ENCODE results near the gene TAS2R1.
"Not testable (repeated sequence)": the region's sequence is repeated elsewhere in the genome, so short reads cannot be mapped to it uniquely, and the experiment has no call there.

The TAS2R1 gene

DNA sequence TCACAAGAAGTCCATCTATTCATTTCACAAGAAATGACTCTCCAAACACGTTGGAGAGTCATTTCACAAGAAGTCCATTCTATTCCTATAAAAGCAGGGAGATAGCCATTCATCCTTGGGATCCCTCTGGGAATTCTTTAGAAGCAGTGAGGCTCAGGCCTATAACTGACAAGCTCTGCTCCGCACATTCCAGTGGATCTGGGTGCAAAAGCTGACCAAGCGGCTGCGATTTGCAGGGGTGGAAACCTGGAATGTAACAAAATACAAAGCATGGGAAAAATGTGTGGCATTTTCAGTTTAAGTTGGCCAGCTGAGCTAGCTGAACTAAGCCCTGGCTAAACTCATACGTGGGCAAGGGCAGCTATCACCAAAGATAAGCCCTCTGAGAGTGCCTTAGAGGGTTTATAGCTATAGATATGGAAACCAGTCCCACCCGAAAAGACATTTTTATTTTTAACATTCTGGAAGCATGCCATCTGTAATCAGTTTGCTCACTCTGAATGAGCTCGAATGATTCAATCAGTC is 8.7 kb downstream of the TAS2R1 start:
- no peak for DNase-seq

DNA sequence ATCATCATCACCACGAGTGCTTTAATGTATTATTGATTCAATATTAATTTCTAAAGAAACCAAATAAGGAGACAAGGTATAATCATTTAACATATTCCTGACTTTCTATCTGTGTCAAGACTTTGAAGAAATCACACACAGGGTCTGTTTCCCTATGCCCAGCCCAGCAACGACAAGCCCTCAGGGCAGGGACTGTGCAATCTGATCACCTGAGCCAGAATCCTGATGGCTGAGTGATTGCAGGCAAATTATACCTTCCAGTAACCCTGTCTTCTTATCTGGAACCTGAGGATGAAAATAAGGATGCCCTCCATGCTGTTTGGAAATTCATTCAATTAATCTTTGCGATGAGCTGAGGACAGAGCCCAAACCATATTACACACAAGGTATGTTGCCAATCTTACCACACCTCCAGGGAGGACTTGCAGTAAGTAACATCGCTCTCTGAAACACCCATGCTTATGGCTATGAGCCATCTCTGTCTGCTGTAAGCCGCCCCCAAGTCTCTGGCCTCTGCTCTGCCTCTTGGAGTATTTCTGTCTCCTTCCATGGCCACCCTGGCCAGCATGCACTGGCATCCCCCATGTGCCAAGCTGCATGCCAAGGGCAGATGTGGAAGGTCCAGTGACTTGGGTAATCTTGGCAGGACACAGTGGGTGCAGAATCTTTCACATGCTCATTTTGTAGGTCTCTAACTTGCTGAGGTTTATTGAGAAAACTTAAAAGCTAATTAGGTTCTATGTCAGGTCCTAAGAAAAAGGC is 10.6 kb downstream of the TAS2R1 start:
- DNase-seq: no peak

DNA sequence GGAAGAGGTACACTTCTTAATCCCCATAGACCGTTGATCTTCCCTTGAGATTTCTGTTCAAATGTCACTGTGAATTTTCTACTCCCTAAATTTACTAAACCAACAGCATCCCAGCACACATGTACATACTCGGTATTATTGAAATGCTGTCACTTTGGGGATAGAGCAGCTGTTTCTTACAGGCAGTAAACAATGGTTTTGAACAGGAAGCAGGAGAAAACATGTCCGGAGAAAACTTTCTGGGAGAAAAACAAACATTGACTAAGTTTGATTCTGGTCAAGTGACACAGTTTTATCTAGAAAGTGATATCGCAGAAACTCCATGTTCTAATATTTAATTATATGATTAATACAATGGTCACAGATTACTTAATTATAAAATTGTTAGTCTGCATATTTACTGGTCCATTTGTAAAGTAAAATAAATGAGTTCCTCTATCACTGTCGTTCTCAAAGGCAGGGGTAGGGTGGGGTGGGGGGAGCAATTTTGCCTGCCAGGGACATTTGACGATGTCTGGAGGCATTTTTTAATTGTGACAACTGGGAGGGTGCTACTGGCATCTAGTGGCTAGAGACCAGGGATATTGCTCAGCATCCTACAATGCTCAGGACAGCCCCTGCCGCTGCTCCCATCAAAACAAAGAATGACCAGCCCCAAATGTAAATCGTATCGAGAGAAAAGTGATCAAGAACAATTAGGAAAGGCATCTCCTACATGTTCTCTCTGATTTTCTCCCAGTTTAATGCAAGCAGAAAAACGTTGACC is 12.2 kb downstream of the TAS2R1 start:
- no peak for DNase-seq

- DNase-seq: no peak
Observed at GRCh38 chr5:9617221-9617620, 12.9 kb downstream of the TAS2R1 start.

DNA sequence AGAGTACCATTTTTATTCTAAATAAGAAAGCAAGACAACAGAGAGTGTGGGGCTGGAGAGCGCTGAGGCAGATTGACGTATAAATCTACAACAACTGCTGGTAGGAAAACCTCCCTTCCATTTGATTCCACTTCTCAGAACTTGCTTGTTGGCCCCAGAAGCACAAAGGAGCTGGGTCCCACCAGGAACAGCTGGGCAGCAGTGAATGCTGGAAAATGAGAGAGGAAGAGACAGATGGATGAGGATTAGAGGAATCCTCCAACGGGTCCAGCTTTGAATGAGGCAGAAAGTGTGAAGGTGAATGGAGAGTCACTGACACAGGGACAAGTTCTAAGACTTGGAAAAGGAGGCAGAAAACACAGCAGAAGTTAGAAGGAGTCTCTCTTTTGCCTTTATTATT is 14.8 kb downstream of the TAS2R1 start:
- DNase-seq: no peak

DNA sequence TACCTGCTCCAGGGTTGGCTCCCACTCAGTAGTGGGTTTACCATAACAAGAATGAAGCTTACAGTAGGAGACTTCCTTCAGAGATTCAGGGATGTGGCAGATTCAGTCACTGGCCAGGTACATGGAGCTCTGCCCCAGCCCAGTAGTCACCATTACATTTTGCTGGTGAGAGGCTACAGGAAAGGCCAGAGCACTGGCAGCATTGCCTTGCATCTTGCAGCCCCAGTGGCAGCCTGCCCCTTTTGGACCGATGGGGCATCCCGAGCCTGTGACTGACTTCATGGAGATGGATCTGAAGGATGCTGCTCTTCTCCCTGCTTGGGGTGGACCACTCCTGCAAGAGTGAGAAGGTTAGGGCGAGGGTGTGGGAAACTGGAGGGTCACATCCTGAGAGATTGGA is 16.8 kb downstream of the TAS2R1 start:
- DNase-seq: no peak

- DNase-seq: no peak
Observed at GRCh38 chr5:9610969-9611368, 19.2 kb downstream of the TAS2R1 start.

GRCh38 chr5:9610364-9610763 is 19.8 kb downstream of the TAS2R1 start:
- no peak for DNase-seq

GRCh38 chr5:9608093-9608492 is 22.1 kb downstream of the TAS2R1 start:
- DNase-seq: no peak

- no peak for DNase-seq
Observed at GRCh38 chr5:9605041-9605838, 24.9 kb downstream of the TAS2R1 start.

DNA sequence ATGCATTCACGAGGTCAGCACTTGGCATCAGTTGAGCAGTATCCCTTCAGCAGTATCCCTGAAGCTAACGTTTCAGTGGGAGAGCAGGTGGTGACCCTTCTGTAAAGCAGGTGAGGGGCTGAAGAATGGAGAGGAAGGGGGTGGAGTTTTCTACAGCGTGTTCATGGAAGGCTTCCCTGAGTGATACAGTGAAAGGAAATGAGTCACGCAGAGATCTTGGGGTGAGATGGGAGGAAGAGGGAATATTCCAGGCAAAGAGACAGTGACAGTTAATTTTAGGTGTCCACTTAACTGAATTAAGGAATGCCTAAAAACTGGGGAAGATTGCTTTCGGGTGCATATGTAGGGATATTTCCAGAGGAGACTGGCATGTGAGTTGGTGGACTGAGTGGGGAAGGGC is 25.7 kb downstream of the TAS2R1 start:
- no peak for DNase-seq

DNA sequence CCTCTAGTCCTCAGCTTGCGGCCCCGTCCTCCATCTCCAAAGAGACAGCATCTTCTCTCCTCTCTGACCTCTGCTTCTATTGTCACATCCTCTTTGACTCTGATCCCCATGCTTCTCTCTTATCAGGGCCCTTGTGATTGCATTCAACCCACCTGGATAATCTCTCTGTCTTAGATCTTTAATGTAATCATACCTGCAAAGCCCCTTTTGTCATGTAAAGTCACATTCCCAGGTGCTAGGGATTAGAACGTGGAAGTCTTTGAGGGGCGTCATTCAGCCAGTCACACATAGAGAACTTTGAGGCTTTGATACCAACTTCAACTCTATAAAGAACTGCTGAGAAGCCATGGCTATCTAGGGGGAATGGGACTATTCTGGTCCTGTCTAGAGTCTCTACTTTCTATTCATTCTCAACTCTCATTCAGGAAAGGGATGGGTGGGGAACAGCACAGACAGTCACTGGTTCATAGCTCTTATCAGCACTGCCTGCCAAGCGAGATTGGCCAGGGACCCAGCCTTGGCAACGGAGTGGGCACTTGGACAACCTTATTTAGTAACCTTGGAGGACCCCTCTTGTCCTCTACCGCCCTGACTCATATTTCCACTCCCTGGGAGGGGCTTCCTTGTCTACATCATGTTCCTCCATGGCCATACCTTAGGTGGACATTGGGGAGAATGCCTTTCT is 29.0 kb downstream of the TAS2R1 start:
- no peak for DNase-seq

DNA sequence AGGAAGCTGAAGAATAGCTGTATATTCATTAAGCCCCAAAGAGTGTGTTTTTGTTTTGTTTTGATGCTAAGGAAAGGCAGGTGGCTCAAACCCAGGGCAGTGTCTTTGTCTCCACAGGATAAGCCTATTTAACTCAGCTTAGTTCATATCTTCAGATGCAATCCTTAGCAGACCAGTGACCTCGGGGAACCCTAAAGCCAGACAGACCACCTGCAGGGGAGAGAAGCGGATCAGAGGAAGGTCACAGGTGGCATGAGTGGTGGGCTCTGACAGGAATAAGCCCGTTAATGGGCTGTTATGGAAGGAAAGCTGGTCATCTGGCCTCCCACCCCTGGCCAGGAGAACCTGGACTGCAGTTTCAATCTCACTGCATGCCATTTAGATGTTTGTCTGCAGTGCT is 30.8 kb downstream of the TAS2R1 start:
- no peak for DNase-seq

GRCh38 chr5:9598329-9598728 is 31.8 kb downstream of the TAS2R1 start:
- DNase-seq: not testable (repeated sequence)

GRCh38 chr5:9597322-9597721 is 32.8 kb downstream of the TAS2R1 start:
- not testable (repeated sequence) for DNase-seq

DNA sequence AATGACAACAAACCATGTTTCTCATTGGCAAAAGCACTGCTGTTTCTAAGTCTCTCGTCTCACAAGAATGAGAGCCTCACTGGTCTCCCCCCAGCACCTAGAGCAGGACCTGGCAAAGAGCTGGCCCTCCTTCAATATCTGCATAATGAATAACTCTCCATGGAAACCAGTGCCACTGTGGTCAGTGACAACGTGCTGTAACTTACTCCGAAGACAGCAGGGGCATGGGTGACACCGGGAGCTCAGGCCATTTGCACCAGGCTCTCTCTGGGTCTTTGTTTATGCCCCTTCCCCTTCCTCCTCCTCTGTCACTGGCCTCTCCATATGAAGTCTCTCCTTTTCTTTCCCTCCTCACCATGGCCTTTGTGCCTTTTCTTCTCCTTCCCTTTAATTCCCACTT is 33.3 kb downstream of the TAS2R1 start:
- DNase-seq: no peak

- no peak for DNase-seq
Observed at GRCh38 chr5:9596171-9596780, 33.9 kb downstream of the TAS2R1 start.

DNA sequence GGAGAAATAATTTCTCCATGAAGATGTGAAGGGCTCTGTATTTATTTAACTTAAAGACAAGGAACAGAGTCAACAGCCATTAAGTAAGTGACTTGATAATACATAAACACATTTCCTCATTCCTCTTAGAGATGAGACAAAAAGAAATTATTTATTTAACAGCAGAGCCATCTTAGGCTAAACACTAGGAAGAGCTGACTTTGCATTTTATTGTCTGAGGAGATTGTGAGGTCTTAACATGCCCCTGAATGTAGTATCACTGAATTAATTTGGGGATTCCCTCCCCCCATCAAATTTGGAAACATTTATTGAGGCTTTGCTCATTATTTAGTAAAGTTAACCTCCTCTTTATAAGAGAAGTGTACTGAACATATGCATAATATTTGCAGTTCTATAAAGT is 35.2 kb downstream of the TAS2R1 start:
- no peak for DNase-seq

DNA sequence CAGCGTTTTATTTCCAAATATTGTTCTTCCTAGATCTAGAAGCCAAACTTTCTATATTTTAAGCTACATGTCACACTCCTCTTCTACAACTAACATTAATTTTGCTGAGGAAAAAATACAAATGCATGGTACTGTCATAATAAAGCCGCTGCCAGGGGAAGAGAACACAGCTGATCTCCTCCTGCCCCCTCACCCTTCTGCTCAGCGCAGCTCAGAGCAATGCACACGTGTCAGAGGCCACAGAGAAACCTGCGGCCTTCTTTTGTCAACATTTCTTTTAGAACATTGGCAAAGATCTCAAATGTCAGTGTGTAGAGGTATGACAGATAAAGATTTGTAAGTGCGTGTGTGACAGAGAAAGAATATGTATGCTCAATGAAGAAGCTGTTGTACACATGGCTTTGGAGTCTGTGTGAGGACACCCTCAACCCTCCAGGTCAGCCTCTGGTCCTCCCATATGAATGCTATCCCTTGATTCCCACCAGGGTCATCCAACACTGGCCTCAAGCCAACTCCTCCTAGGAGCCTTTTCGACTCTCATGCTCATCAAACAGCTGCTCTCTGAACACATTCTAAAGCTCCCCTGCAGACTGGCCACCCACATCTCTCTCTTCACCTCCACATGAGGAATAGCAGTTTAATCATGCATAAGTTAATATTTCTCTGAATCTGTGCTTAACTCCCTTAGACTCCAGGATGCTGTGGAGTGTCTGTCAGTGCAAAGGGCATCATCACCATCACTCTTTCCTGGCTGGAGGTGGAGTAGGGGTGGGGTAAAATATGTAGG is 40.9 kb downstream of the TAS2R1 start:
- DNase-seq: no peak

DNA sequence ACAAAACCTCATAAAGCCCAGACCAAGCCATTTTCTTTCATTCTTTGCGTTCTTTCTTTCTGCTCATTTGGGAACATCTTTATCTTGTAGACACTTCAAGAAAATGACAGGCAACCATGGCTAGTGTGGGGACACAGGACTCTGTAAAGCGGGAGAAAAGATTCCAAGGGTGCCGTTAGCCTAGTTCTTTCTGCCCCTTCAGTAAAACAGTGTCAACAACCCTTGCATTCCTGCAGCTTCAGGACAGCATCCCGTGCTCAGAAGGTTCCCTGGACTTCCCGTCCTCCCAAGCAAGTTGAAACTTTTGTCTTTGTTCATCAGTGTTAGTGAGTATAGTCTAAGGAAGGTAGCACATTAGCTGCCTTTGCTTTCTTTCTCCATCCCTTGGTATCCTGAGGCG is 41.9 kb downstream of the TAS2R1 start:
- no peak for DNase-seq

GRCh38 chr5:9587135-9587534 is 43.0 kb downstream of the TAS2R1 start:
- DNase-seq: no peak

All from inflammatory macrophage (primary cell).